Smooth muscle cell (in vitro differentiated cells): ENCODE data around the gene NLRC4. TPM values are rescaled to one million over a fixed set of nuclear protein-coding genes. Genes with fewer than 3 reads are reported as not detected.

Source experiments
- DNase-seq: peaks from one replicate; lab custom pipeline; 2025; ENCODE audit not compliant: unreplicated experiment; lab: John Stamatoyannopoulos, UW
- H2AFZ ChIP-seq: fragments of 200-600 bp; sonication (generic); 2 replicates; pipeline ENCODE4 v1.6.0; 2016; ENCODE audit warnings: antibody characterized with exemption, low read depth, mild to moderate bottlenecking
- H3F3A ChIP-seq: fragments of 200-600 bp; sonication (generic); 2 replicates; pipeline ENCODE4 v1.6.0; 2017; ENCODE audit warnings: antibody characterized with exemption, low read depth
- H3K27ac ChIP-seq: fragments of 200-600 bp; sonication (generic); 2 replicates; pipeline ENCODE4 v1.5.1; 2016; ENCODE audit warnings: low read depth, mild to moderate bottlenecking
- H3K27me3 ChIP-seq: fragments of 200-600 bp; sonication (generic); 2 replicates; pipeline ENCODE4 v1.6.1; 2016; ENCODE audit warnings: low read depth, mild to moderate bottlenecking
- H3K36me3 ChIP-seq: fragments of 200-600 bp; sonication (generic); 2 replicates; pipeline ENCODE4 v1.5.1; 2016; ENCODE audit warnings: low read depth
- H3K4me1 ChIP-seq: fragments of 200-600 bp; sonication (generic); 2 replicates; pipeline ENCODE4 v1.5.1; 2016; ENCODE audit warnings: low read depth
- H3K4me2 ChIP-seq: fragments of 200-600 bp; sonication (generic); 2 replicates; pipeline ENCODE4 v1.6.0; 2016; ENCODE audit warnings: mild to moderate bottlenecking
- H3K4me3 ChIP-seq: fragments of 200-600 bp; sonication (generic); 2 replicates; pipeline ENCODE4 v1.5.1; 2016; ENCODE audit warnings: mild to moderate bottlenecking
- H3K79me2 ChIP-seq: fragments of 200-600 bp; sonication (generic); 2 replicates; pipeline ENCODE4 v1.6.0; 2016; ENCODE audit warnings: low read depth, mild to moderate bottlenecking
- H3K9ac ChIP-seq: fragments of 200-600 bp; sonication (generic); 2 replicates; pipeline ENCODE4 v1.6.0; 2016; ENCODE audit warnings: low read depth
- H3K9me3 ChIP-seq: fragments of 200-600 bp; sonication (generic); replicated peaks from 2 replicates; pipeline ENCODE4 v1.5.1; 2016; ENCODE audit warnings: low read depth
- H4K20me1 ChIP-seq: fragments of 200-600 bp; sonication (generic); 2 replicates; pipeline ENCODE4 v1.6.0; 2016; ENCODE audit warnings: low read depth
- WGBS: methylation state at CpG from one replicate; pipeline ENCODE4 v1.1.7; 2016; ENCODE audit warnings: low lambda C conversion rate; 5-methylcytosine and 5-hydroxymethylcytosine counted together
- polyA plus RNA-seq: library from polyadenylated mRNA; unstranded; fragments of >200 nt; fragmentation: Nextera tagmentation; extraction: Ambion mirVana; gene quantifications from 2 replicates; pipeline ENCODE4 v1.2.1, GENCODE V29; 2016
- total RNA-seq: library from RNA; depleted of rRNA; stranded (reverse); fragments of >200 nt; gene quantifications from 2 replicates; pipeline ENCODE4 v1.2.3, GENCODE V29; 2014
- TF ChIP-seq, protein P1 (sequence below): fragments of 200-600 bp; sonication (generic); IDR thresholded peaks from 2 replicates; pipeline ENCODE4 v1.5.1; 2017; ENCODE audit warnings: borderline replicate concordance, mild to moderate bottlenecking, antibody characterized with exemption; ENCODE audit not compliant: insufficient read depth, poor library complexity, severe bottlenecking

The NLRC4 gene
- total and polyA plus RNA-seq, 2 experiments from 2014 or later = 0.16 TPM; not detected in 1

DNA sequence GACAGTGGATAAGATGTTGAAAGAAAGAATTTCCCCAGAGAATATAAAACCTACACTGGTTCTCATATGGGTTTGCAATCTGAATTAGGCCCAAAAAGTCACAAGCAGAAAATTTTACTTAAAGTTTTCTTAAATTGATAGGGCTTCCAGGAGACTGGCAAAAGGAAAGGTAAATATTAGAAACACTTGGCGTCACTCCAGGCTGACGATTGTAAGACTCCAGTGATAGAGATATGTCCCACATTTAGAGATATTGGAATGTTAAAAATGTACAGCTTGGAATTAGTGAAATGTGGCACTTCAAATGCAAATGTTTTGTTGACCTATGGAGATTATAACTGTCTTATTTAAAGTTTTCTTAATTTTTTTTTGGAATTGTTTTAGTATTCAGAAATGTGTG, 27.1 kb upstream of the NLRC4 start:
- H3K27me3 ChIP-seq = no peaks in the 10 kb centered on the region
- H3F3A ChIP-seq = no peaks in the 10 kb centered on the region
- H2AFZ ChIP-seq = no peak overlapping the region
- WGBS = 92% methylated on average over 2 of the region's 2 CpGs
- no peaks in the 10 kb centered on the region for H3K9me3 ChIP-seq
- peaks cover 26% of the 10 kb centered on the region for H4K20me1 ChIP-seq
- peaks cover 50% of the 10 kb centered on the region for H3K79me2 ChIP-seq
- H3K4me3 ChIP-seq = no peak overlapping the region
- H3K4me2 ChIP-seq = no peak overlapping the region
- TF ChIP-seq, protein P1, sequence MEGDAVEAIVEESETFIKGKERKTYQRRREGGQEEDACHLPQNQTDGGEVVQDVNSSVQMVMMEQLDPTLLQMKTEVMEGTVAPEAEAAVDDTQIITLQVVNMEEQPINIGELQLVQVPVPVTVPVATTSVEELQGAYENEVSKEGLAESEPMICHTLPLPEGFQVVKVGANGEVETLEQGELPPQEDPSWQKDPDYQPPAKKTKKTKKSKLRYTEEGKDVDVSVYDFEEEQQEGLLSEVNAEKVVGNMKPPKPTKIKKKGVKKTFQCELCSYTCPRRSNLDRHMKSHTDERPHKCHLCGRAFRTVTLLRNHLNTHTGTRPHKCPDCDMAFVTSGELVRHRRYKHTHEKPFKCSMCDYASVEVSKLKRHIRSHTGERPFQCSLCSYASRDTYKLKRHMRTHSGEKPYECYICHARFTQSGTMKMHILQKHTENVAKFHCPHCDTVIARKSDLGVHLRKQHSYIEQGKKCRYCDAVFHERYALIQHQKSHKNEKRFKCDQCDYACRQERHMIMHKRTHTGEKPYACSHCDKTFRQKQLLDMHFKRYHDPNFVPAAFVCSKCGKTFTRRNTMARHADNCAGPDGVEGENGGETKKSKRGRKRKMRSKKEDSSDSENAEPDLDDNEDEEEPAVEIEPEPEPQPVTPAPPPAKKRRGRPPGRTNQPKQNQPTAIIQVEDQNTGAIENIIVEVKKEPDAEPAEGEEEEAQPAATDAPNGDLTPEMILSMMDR = no peak
- peaks cover 4% of the 10 kb centered on the region for H3K4me1 ChIP-seq
- DNase-seq = no peak
- no peak overlapping the region for H3K9ac ChIP-seq
- no peak overlapping the region for H3K27ac ChIP-seq
- no peaks in the 10 kb centered on the region for H3K36me3 ChIP-seq

DNA sequence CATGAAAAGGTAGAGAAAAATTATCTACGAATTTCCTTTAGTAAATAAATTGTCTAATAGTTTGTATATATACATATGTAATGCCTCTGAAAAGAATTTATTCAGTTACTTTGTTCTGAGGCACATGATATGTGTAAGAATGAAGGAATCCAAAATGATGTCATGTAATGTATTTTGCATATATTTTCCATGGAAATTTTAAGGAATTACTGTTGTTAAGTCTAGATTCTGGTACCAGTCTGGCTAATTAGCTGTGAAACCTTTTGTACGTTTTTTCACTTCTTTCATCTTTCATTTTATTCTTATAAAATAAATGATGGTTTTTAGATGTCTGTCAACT, 25.3 kb upstream of the NLRC4 start:
- DNase-seq = no peak
- TF ChIP-seq, protein P1 = no peak
- peak overlapping the region; percentile 65 for H3K4me2 ChIP-seq
- no peak overlapping the region for H3K4me3 ChIP-seq
- peaks cover 4% of the 10 kb centered on the region for H3K4me1 ChIP-seq
- H4K20me1 ChIP-seq = peaks cover 38% of the 10 kb centered on the region
- peak overlapping the region; percentile 72 for H3K27ac ChIP-seq
- no peaks in the 10 kb centered on the region for H3K36me3 ChIP-seq
- no peak overlapping the region for H3K9ac ChIP-seq
- WGBS = 95% methylated on average over 2 of the region's 2 CpGs
- no peaks in the 10 kb centered on the region for H3F3A ChIP-seq
- H3K27me3 ChIP-seq = no peaks in the 10 kb centered on the region
- no peak overlapping the region for H2AFZ ChIP-seq
- H3K9me3 ChIP-seq = no peaks in the 10 kb centered on the region
- H3K79me2 ChIP-seq = peaks cover 68% of the 10 kb centered on the region

DNA sequence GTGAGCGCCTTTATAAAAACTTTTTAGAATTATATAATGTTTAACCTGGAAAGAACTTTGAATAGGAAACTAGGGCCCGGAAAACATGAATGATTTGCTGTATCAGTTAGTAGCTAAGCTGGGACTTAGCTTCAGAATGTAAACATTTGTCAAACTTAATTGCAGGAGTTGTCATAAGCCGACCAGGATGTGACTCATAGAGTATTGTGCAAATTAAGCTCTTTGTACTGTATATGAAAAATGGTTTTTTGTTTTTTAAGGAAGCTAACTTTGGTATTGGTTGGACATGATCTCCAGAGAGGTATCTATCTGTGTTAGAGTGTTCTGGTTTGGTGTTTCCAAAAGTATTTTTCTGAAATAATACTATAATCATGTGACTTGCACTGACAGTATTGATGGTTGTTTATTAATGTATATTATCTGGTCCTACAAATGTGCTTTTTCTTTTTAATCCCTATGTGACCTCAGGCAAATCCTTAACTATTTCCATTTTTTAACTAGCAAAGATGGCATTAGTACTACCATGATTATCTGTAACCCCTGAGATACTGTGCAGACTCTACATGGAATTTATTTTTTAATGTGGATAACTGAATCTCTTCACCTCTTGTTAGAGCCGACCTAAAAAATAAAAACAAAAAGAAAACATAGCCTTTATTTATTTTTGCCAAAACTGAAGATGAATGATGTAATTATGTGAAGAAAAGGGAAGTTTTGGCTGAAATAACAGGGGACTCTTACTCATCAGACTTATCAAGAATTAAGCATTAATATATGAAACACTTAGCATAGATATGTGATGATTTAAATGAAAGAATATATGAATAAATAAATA, 24.7 kb upstream of the NLRC4 start:
- Histone ChIP-seq H4K20me1 (peaks cover 42% of the 10 kb centered on the region), H3K27ac (peak overlapping the region; percentile 72), H3K79me2 (peaks cover 74% of the 10 kb centered on the region), H2AFZ (no peak overlapping the region), H3K4me2 (peak overlapping the region; percentile 65), H3F3A (no peaks in the 10 kb centered on the region), H3K27me3 (no peaks in the 10 kb centered on the region), H3K4me3 (no peak overlapping the region), H3K36me3 (no peaks in the 10 kb centered on the region), H3K4me1 (peaks cover 4% of the 10 kb centered on the region), H3K9me3 (no peaks in the 10 kb centered on the region), H3K9ac (peak overlapping the region; percentile 25)
- WGBS = 63% methylated on average over 4 of the region's 4 CpGs
- DNase-seq = no peak
- TF ChIP-seq, protein P1 = no peak

DNA sequence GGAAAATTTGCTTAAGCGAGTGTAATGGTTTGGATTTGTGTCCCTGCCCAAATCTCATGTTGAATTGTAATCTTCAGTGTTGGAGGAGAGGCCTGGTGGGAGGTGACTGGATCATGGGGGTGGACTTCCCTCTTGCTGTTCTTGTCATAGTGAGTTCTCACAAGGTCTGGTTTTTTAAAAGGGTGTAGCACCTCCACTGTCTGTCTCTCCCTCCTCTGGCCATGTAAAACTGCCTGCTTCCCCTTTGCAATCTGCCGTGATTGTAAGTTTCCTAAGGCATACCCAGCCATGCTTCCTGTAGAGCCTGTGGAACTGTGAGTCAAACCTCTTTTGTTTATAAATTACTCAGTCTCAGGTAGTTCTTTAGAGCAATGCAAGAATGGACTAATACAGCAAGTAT, 19.6 kb upstream of the NLRC4 start:
- Histone ChIP-seq H3F3A (no peaks in the 10 kb centered on the region), H3K4me2 (no peak overlapping the region), H3K4me1 (peaks cover 4% of the 10 kb centered on the region), H3K27ac (peak overlapping the region; percentile 33), H2AFZ (no peak overlapping the region), H3K4me3 (no peak overlapping the region), H3K9me3 (no peaks in the 10 kb centered on the region), H3K36me3 (peaks cover 3% of the 10 kb centered on the region), H3K79me2 (peaks cover 98% of the 10 kb centered on the region), H4K20me1 (peaks cover 49% of the 10 kb centered on the region), H3K9ac (no peak overlapping the region), H3K27me3 (no peaks in the 10 kb centered on the region)
- TF ChIP-seq, protein P1 = no peak
- no peak for DNase-seq
- WGBS = 85% methylated on average over 2 of the region's 2 CpGs
